ENCODE measurements around the gene FNDC3B.
"Not testable (repeated sequence)": the region's sequence is repeated elsewhere in the genome, so short reads cannot be mapped to it uniquely, and the experiment has no call there.

Gene FNDC3B

DNA sequence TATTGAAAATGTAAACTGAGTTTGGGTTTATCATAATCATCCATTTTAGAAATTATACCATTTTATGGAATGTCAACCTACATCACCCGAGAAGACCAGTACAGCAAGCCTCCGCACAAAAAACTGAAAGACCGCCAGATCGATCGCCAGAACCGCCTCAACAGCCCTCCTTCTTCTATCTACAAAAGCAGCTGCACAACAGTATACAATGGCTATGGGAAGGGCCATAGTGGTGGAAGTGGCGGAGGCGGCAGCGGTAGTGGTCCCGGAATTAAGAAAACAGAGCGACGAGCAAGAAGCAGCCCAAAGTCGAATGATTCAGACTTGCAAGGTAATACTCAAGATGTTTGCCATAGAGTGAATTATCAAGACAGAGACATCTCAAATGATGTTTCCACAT is 211.8 kb downstream of the FNDC3B start:
- DNase-seq (ENCODE audit: insufficient read length, low spot score), result no peak
- FAIRE-seq, result no peak

DNA sequence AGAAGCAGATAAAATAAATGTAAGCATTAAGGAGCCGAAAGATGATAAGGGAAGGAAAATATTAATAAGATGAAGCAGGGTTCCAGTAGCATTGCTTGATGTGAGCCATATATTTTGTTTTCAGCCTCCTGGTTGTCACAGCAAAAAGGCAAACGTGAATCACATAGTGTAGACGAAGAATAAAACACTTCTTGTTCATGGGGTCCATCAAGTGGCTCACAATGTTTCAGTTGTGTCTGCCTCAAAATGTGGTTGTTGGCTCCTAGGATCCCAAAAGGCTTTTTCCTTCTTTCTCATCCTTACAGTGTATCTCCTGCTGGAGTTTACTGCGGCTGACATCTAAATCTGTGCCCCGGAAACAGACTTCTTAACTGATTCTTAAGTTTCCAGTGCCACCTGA is 213.8 kb downstream of the FNDC3B start:
- FAIRE-seq, result no peak
- no peak for DNase-seq (ENCODE audit: insufficient read length, low spot score)

DNA sequence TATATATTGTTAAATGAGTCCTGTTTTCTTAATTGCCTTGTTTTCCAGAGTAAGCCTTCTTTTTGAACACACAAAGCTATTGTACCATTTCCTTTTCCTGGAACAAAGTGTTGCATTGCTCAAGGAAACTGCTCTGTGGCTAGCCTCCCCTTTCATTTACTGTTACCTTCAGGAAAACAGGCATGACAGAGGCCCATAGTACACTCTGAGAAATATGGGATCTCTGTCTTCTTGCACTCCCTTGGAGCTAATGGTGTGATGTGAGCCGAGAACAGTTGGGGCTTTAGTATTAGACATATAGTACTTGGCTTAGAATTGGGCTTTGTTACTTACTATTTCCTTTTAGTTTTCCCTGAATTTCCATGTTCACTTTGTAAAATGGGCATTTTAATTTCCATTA is 215.2 kb downstream of the FNDC3B start:
- FAIRE-seq, result peak; percentile 18
- DNase-seq (ENCODE audit: insufficient read length, low spot score), result no peak

DNA sequence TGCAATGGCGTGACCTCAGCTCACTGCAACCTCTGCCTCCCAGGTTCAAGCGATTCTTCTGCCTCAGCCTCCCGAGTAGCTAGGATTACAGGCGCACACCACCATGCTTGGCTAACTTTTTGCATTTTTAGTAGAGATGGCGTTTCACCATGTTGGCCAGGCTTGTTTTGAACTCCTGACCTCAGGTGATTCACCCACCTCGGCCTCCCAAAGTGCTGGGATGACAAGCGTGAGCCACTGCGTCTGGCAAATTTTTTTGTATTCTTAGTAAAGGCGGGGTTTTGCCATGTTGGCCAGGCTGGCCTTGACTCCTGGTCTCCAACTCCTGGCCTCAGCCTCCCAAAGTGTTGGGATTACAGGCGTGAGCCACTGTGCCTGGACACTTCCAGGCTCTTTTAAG is 215.9 kb downstream of the FNDC3B start:
- not testable (repeated sequence) for FAIRE-seq; DNase-seq (ENCODE audit: insufficient read length, low spot score)

DNA sequence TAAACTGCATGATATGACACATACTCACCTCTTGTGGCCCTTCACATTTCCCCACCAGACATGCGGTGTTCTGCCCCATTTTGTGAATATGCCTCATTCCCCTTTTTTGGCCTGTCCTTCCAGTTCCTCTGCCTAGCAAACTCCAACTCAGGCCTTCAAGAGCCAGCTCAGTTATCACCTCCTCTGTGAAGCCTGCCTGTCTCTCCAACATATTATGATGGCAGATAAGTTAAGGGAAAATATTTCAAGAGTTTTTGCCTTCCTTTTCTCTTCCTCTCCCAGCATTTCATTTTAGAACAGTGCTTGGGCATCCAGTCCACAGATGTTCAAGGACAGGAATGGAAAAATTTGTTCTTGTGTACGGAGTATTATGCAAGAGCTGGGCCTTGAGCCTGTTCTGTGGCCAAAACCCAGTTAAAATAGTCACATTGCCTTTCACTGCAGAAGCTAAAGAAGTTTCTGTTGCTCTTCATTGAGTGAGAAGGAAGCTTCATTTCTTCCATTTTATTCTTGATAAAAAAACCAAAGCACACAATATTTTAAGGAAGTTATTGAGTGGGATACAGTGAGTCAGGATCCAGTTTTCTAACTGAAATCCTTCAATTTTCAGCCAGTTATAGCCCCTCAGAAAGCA is 216.8 kb downstream of the FNDC3B start:
- FAIRE-seq (no peak), DNase-seq (ENCODE audit: insufficient read length, low spot score) (no peak)

DNA sequence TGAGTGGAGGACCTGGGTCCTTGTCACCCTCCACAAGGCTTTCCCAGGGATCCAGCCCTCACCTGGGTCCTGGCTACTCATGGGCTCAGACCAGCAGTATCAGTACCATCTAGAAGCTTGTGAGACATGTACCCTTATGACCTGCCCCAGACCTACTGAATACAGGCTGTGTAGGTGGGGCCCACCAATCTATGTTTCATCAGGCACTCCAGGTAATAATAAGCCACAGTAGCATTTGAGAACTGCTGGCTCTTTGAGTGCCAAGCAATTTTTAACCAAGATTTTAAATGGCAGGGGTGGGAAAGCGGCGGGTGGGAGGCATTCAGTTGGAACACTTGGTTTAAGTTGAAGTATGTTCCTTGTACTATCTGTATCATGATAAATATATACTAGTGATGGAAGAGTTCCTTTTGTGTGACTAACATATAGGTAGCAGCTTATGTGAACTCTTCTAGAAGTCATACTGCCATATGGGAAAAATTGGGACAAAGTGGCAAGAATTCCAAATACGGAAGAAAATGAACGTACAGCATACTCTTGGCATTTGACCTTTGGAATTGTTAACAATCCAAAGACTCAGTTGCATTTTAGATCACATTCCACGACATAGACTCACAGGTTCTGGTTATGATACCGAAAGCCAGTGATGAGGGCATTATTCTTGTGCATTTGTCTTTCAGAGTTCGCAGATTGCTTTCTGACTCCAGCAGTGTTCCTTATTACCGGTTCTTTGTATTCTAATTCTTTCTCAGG is 218.4 kb downstream of the FNDC3B start:
- FAIRE-seq (no peak), DNase-seq (ENCODE audit: insufficient read length, low spot score) (no peak)

DNA sequence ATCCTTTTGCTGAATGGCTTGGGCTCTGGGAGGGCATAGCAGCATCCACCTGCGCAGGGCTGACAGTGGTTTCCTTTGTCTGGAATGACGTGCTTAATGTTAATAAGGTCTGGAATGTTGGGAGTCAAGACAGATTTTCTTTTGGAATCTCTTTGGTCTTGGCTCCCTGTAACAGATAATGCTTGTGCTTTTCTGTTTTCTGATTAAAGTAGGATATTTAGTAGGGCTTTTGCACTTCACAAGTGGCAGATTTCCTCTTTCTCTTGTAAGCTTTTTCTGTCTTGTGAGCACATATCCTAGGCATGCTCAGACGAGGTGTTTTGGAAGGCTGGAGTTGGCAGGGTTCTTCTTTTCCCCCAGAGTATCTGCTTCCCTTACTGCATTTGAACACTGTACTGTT is 219.2 kb downstream of the FNDC3B start:
- DNase-seq (ENCODE audit: insufficient read length, low spot score), result no peak
- FAIRE-seq, result no peak

DNA sequence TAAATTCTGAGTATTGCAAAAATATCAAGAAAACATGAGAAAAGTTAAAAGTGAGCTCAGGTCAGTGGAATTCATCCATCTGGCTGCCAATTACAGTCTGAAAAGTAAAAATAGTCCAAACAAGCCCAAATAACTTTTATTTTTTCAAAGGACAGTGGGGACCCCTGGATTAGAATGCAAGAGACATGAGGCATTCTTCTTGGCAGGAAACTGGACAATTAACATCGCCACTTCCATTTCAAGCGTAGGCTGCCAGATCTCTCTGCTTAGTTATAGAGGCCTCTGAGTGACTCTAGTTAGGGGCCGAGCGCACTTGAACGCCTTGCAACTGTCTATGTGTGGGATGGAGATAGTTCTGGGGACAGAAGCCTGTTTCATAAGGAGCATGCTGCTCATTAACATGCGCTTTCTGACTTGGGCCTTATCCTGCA is 219.7 kb downstream of the FNDC3B start:
- DNase-seq (ENCODE audit: insufficient read length, low spot score), result no peak
- FAIRE-seq, result no peak

DNA sequence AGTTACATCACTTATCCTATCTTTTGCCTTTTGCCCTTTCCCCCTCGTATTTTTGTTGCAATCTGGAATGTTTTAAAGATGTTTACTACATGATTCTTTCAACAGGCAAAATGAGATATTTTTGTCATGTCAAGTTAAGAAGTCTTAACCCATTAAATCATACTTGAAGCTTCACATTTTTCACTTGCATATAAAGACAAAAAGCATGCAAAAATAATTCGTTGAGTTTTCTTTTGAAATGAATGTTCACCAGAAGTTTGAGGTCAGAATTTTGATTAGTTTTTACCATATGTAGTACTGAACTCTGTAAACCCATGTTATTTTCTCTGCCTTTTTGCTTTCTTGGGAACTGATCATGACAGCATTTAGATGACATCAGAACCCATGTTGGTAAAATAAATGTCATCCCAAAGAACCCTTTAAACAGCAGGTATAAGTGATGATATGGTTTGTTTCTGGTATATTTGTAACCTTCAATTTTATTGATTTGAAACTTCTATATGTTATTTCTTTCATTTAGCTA is 220.4 kb downstream of the FNDC3B start:
- FAIRE-seq (no peak), DNase-seq (ENCODE audit: insufficient read length, low spot score) (no peak)

DNA sequence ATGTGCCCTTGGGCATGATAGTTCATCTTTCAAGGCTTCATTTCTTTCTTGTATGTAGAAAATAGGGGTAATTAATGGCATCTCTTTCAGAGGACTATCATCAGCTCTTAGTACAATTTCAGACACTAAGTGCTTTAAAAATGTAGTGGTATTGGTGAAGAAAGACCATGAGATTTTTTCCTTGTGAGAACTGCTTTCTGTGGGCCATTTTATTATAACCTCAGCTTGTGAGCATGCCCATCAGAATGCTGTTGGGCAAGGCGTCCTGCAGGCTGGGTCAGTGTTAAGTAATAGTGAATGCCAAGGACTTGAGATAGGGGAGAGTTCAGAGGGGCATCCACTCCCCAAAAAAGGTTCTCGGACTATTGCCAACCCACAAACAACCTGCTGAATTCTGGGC is 221.0 kb downstream of the FNDC3B start:
- DNase-seq (ENCODE audit: insufficient read length, low spot score) (no peak), FAIRE-seq (peak; percentile 42)

DNA sequence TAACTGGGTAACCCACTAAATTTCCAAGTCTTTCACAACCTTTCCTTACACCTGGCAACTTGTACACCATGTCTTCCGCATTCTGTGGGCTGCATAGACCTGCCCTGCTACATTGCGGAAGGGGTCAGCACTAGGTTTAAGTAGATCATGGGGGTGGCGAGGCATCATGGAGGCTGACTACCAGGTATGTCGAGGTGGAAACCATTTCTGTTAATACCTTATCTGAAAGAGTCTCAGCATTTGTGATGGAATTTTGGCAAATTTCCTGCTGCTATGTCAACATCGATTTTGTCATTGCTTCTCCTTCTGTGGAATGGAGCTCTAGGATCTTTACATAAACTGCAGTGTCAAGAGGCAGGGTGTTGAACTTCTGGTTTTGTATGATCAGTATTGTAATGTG is 221.7 kb downstream of the FNDC3B start:
- DNase-seq (ENCODE audit: insufficient read length, low spot score) (no peak), FAIRE-seq (no peak)

DNA sequence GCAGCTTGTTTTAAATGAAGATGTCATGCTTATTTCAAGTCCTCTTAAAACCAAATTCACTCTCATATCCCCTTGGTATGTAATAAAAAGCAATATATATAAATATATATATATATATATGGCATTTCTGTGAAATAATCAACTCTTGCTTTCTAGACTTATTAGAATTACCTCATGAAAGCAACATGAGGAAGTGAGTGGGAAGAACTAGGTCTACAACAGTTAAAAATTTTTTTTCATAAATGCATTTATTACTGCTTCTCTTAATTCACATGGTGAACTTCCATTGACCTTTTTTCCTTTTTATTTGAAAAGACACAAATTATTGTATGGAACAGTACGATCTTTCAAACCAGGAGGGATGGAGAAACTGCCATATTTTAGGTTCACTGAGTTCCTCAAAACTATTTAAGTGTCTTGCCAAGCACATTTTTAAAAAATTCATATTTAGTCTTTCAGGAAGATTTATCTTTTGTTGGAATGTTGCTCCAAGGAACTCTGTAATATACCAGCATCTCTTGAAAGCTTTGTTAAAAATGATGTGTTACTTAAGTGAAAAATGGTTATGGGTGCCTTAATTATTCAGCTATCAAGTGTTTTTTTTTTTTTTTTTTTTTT is 223.7 kb downstream of the FNDC3B start:
- FAIRE-seq (no peak), DNase-seq (ENCODE audit: insufficient read length, low spot score) (no peak)

DNA sequence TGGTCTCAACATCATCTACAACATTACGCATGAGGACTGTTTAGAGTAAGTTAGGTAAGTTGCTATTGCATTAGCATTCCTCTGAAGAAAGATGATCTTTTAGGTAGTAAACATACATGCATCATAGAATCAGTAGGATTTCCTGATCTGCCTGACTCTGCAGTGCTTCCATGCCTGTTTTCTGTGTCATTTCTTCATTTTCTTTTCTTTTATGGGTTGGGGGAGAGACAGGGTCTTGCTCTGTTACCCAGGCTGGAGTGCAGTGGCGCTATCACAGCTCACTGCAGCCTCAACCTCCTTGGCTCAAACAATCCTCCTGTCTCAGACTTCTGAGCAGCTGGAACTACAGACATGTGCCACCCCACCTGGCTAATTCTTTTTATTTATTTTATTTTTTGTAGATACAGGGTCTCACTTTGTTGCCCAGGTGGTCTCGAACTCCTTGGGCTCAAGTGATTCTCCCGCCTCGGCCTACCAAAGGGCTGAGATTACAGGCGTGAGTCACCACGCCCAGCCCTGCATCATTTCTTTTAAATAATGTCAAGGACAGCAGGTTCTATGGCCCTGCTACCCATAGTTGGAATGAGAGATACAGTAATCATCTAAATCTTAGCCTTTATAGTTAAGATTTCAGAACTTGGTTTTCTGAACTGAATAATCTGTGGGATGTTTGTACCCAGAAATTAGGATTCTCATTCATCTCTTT is 224.6 kb downstream of the FNDC3B start:
- FAIRE-seq, result no peak
- no peak for DNase-seq (ENCODE audit: insufficient read length, low spot score)

DNA sequence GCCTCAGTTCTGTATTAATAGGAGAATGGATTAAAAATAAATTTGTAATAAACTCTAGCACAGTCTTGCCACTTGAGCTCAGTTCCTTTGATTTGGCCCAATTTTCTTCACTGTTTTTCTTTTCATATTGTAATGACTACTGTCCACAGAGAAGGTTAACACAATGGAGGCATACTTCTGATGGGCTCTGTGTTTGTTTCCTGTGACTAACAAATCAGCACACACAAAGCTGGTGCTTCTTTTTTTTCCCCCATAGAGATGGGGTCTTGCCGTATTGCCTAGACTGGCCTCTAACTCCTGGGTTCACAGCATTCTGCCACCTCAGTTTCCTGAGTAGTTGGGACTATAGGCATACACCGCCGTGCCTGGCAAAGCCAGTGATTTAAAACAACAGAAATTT is 226.7 kb downstream of the FNDC3B start:
- DNase-seq (ENCODE audit: insufficient read length, low spot score) (no peak), FAIRE-seq (no peak)

DNA sequence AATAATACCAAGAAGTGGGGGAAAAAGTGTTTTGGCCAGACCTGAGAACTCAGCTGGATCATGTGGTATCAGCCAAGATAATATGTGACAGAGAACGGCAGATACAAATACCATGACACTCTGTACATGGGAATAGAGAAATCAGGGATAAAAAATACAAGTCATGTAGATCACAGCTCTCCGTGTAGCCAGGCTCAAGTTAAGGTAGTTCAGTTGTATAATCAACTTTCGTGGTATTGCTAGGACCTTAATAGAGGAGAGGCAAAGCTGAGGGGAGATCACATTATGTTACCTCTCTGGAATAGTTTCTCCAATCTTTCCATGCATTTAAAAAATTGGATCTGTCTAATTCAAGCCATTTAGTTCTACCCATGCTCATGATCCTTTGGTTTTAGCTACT is 229.0 kb downstream of the FNDC3B start:
- no peak for DNase-seq (ENCODE audit: insufficient read length, low spot score)
- FAIRE-seq, result no peak

DNA sequence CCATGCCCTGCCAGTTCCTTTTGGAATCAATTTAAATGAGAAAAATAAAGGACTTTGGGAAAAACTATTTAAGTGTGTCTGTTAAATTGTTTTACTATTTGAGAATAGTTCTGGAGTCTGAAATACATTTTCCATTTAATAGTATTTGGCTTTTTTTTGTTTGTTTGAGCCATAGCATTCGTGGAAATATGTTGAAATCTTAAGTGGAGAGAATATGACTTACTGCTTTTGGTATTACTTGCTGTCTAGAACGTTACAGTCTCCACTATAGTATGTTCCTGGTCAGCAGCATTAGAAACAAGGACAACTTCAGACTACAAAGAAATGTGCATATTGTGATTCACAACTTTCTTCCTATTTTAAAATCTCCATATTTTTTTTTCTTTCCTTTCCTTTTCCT is 229.5 kb downstream of the FNDC3B start:
- FAIRE-seq, result no peak

DNA sequence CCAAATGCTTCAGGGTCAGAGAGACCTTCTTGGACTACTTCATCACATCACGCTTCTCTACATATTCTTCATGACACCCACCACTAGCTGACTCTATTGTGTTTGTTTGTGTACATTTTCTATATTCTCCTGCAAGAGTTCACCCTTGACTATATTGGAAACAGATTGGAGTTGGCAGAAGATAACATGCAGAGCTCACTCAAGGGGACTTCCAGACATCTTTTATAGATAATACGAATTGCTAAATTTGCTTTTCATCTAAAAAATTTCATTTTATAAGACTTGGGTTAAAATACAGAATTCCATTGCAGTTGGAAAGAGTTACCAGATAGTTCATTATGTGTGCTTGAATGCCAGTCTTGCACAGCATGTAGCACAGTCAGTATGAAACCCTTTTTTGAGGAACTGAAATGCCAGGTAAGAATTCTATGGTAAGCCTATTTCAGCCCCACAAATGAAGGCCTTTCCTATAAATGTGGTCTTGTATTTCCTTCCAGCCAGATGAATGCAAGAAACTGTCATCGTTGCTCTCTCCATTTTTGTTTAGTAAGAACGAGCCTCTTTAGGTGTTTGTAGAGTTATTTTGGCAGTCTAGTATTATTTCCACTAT is 231.3 kb downstream of the FNDC3B start:
- DNase-seq (ENCODE audit: insufficient read length, low spot score), result peak; percentile 16
- FAIRE-seq, result peak; percentile 94

More for the DNA sequence above, 229.5 kb downstream of the FNDC3B start:
- no peak for DNase-seq (ENCODE audit: insufficient read length, low spot score)

DNA sequence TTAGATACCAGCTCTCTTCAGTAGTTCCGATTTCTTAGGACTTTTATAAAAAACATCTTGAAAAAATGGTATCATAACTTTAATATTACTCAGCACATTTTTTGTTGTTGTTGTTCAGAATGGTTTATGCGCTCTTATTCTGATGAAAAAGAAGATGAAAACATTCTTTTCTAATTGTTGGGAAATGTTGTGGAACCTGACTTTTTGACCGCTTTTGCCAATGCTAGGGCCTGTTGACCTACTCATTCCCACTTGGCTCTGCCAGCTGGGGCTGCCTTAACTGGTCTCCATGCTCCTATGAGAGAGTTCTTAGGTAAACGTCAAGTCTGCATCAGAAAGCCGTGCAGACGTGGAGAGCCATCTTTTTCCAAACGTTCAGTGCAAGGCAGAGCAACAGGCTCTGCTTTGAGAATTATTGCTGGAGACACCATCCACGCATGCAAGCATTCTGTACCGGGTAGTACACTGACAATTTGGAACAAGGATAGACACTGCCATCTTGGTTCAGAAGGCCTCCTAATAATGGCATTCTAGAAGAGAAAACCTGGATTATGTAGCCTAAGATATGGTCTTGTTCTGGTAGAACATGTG is 232.1 kb downstream of the FNDC3B start:
- FAIRE-seq (peak; percentile 23), DNase-seq (ENCODE audit: insufficient read length, low spot score) (no peak)

DNA sequence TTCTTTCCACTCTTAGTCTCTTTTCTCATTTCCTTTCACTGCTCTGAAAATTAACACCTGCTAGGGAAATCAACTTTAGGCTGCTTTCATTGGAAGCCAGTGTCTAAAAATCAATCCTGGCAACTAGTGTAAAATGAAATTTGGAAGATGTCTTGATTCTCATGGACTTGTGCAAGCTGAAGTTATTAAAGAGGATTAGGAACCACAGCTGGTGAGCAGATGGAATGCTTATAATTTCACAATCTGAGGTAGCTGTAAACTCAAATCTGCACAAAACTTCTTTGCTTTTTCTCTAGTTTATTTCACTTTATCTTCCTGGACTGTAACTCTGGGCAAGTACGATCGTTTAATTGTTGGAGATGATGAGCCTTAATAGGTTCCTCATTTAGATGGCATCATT is 233.3 kb downstream of the FNDC3B start:
- FAIRE-seq (peak; percentile 65), DNase-seq (ENCODE audit: insufficient read length, low spot score) (no peak)

DNA sequence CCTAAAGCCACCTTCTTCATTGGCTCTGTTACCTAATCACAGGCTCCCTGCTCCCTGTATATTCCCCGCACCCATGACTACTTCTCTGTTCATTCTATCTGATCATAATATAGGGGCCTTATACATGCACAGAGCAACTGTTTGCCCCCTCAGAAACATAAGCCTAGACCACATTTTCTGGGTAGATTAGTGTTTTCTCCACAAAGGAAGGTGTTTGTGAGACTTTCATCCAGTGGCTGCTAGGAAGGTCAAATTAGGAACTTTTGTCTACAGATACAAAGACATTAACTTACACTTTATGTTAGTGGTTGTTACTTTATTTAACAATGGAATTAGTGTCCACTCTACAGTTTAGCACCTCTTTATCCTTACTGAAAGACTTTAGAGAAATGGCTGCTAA is 234.0 kb downstream of the FNDC3B start:
- no peak for FAIRE-seq
- no peak for DNase-seq (ENCODE audit: insufficient read length, low spot score)

All from GM19239 (cell line).